CD4-positive, alpha-beta T cell treated with Interleukin-1 beta for 1 hour (primary cell): ENCODE measurements around the gene WFIKKN1.
A peak's percentile ranks its signal among the peaks of the same experiment; 100 is the strongest.

Experiments used
- DNase-seq, 2 donors: peaks; one replicate each; pipeline ENCODE4 v3.0.0-alpha.2; 2020 to 2022

Gene WFIKKN1

DNA sequence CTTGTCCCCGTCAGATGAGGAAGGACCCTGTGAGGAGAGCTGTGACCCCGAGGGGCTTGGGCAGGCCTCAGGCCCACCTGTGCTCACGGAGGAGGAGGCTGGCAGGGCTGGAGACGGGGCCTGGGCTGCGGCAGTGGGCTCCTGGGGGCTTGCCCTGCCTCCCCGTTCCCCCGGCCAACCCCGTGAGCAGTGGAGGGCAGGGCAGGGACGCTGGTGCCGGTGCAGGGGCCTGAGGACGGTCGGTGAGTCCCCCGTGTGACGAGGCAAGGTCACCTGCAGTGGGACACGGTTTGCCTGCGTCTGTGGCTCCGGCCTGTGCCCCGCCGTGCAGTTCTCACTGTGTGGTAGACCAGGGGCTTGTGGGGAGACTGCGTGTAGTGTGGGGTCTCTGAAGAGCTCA, 28.8 kb downstream of the WFIKKN1 start:
- no peak for DNase-seq

DNA sequence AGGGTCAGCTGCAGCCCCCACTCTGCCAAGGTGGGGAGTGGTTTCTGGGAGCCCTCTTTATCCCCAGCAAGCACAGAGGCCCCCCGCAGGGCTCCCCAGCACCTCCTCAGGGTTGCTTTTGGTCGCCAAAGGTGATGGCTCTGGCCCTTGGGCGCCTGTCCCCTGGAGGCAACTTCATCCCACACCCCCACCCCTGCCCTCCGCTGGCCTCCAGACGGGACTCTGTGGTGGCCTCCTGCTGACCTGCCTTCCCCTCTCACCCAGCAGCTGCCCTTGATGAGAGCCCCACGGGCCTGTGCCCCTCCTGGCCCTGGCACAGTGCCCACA, 29.3 kb downstream of the WFIKKN1 start:
- no peak for DNase-seq

DNA sequence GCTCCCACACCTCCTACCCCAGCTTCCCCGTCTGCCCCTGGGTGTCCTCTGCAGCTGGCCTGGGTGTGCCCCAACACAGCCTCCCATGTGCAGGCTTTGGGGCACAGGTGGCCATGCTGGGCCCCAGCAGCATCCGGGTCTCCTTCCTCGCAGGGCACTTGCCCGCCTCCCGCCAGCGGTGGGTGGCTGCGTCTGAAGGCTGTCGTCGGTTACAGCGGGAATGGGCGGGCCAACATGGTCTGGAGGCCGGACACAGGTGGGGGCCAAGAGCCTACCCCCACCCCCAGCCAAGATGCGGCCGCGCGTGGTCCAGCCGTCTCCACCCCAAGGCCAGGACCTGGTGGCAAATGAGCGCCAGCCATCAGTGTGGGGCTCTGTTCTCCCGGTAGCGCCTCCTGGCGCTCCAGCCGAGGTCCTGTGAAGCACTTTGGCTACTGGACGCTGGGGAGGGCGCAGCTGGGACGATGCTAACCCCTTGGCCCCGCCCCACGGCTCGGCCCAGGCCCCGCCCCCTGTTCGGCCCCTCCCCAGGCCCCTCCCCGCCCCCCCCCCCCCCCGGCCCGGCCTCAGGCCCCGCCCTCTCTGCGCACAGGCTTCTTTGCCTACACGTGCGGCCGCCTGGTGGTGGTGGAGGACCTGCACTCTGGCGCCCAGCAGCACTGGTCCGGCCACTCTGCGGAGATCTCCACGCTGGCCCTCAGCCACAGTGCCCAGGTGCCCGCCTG, 29.8 kb downstream of the WFIKKN1 start:
- peak; percentile 65 to 77 for DNase-seq

DNA sequence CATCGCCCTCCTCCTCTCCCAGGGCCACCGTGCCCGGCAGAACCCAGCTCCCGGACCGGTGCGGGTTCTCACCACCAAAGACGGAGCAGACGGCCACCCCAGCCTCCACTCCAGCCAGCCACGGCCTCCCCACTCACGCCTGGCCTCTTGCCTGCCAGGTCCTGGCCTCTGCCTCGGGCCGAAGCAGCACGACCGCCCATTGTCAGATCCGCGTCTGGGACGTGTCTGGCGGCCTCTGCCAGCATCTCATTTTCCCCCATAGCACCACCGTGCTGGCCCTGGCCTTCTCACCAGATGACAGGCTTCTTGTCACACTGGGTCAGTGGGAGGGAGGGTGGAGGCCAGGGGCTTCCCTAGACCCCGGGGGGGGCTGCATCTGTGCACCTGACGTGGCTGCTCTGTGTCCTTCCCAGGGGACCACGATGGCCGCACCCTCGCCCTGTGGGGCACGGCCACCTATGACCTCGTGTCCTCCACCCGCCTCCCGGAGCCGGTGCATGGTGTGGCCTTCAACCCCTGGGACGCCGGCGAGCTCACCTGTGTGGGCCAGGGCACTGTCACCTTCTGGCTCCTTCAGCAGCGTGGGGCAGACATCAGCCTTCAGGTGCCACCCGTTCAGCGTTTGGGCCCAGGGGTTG, 30.5 kb downstream of the WFIKKN1 start:
- DNase-seq = no peak

DNA sequence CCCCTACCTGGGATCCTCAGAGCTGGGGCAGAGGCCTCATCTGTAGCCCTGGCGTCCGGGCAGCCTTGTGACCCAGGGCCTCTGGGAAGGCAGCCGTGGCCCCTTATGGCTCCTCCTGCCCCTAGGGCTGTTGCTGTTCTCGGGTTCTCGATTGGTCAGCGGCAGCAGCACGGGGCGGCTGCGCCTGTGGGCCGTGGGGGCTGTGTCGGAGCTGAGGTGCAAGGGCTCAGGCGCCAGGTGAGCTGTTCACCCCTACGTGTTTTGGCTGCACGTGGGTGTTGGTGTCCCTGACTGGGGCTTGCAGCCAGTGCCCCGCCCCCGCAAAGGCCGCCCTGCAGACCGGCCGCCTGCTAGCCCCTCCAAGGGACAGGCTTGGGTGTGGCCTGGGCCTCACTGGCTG, 31.3 kb downstream of the WFIKKN1 start:
- no peak for DNase-seq

DNA sequence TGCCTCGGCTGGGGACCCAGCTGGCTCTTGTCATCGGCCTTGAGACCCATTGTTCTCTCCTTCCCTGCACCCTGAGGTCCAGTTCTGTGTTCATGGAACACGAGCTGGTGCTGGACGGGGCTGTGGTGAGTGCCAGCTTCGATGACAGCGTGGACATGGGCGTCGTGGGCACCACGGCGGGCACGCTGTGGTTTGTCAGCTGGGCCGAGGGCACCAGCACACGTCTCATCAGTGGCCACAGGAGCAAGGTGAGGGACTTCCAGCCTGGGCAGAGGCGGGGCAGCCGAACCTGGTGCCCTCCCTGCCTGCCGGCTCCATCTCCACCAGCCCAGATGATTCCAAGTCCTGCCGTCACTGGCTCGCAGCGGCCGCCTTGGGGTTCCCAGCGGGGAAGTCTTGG, 31.8 kb downstream of the WFIKKN1 start:
- no peak for DNase-seq

DNA sequence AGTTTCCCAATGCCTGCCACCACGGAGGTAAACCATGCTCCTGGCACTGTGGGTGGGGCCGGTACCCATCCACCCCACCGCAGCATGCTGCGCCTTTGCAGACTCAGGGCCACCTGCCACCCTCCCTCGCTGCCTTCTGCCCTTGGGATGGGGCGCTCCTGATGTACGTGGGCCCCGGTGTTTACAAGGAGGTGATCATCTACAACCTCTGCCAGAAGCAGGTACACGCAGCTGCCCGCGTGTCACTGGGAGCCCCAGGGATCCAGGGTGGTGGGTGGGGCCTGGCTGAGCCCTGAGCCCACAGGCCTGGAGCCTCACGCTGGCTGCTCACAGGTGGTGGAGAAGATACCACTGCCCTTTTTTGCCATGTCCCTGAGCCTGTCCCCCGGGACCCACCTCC, 35.8 kb downstream of the WFIKKN1 start:
- DNase-seq = no peak

DNA sequence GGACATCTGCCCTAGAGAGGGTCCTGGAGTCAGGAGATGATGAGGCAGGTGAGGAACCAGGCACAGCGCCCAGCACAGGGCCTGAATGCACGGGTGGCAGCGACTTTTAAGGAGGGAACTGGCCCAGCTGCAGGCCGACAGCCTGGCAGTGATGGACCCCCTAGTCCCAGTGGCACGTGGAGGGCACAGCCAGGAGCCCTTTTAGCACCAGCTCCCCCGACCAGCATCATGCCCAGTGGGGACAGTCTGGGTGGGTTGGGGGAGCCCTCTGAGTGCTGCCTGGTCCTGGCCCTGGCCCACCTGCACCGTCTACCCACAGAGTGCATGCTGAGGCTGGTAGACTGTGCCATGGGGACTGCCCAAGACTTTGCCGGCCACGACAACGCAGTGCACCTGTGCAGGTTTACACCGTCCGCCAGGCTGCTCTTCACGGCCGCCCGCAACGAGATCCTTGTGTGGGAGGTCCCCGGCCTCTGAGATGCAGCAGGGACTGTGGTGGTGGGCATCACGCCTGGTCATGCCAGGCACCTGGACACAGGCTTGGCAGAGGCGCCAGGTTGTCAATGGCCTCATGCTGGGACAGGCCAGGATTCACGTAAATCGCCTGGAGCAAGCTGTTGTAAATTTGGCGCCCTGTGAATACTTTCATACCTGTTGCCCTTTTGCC, 36.5 kb downstream of the WFIKKN1 start:
- DNase-seq = no peak

DNA sequence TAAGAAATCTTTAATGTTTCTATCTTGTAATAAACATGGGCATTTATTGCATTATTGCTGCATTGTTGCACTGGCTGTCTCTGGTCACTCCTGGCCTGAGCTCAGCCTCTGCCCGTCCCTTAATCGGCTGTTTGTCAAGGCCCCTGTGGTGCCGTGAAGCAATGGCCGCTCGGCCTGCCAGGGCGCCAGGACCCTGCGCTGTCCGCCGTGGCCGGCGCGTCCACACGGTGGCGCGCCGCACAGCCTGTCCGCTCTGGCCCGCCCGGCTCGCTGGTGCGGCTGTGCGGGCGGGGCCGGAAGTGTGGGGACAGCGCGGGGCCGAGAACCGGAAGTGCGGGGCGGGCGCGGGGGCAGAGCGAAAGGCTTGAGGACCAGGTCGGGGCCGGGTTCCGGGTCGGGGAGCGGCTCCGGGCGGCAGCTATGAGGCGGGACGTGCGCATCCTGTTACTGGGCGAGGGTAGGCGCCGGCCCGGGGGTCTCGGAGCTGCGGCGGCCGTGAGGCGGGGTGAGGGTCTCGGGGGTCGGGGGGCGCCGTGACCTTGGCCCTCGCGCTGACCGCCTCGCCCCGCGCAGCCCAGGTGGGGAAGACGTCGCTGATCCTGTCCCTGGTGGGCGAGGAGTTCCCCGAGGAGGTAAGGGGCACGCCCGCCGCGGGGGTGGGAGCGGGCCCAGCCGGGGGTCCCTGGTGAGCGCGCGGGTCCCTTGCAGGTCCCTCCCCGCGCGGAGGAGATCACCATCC, 37.2 kb downstream of the WFIKKN1 start, which contains the start of gene RHOT2:
TSS of gene RHOT2 (plus strand) at position 353 of the 739 bp plus-strand sequence. CDS start at position 421, 68 bp downstream.
- peak; percentile 93 to 94 for DNase-seq

DNA sequence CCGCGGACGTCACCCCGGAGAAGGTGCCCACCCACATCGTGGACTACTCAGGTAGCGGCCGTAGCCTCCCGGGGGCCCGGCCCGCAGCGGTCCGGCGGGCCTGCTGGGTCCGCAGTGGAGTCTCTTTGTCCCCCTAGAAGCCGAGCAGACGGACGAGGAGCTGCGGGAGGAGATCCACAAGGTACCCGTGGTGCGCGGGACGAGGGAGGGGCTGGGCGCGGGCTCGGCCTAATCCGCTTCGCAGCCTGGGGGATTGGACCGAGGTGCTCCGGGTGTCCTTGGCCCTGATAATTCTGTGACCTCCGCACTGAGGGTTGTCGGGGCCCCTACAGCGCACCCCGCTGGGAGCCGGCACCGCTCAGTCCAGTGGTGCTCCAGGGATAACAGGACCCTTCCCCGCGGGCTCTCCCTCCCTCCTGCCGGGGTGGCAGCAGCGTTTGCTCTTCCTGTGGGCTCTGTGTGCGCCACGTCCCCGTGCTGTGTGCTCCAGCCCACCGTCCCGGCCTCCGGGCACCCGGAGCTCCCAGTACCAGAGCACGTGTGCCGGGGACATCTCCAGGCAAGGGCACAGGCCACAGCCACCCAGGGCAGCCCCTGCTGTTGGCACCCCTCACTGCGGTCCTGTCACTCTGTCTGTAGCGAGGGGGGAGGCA, 37.9 kb downstream of the WFIKKN1 start:
- DNase-seq = no peak

DNA sequence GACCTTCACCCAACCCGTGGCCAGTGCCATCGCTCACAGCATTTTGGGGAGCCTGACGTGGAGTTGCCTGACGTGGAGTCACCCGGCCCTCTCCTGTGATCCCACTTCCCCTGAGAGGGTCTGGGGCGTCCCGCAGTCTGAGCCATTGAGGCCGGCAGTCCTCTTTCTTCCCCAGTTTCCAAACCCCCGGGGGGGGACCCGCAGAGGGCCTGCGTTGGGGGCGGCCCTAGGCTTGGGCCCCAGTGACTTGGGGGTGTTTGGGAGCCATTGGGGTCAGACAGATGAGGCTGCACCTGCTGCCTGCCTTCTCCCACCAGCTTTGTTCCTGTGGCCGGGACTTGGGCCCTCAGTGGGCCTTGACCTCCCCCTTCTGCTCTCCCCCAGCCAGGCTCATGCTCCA, 38.9 kb downstream of the WFIKKN1 start:
- DNase-seq = no peak

DNA sequence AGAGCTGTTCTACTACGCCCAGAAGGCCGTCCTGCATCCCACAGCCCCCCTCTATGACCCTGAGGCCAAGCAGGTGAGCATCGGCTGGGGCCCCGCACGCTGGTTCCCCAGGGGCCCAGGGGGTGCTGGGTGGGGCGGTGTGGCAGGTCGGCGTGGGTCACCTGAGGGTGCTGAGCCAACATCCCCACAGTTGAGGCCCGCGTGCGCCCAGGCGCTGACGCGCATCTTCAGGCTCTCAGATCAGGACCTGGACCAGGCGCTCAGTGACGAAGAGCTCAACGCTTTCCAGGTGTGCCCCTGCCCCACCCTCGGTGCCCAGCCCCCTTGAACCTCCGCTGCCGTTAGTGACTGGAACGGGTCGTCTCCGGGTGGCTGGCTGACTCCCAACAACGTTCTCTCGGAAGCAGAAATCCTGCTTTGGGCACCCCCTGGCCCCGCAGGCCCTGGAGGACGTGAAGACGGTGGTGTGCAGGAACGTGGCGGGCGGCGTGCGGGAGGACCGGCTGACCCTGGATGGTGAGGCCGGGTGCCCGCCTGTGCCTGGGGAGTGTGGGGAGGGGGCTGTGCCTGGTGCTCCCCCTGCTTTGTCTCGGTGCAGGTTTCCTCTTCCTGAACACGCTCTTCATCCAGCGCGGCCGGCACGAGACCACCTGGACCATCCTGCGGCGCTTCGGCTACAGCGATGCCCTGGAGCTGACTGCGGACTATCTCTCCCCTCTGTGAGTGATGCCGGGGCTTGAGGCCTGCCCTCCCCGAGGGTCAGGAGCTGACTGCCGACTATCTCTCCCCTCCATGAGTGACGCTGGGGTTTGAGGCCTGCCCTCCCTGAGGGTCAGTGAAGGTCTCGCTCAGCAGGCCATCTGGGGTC, 39.9 kb downstream of the WFIKKN1 start:
- no peak for DNase-seq

DNA sequence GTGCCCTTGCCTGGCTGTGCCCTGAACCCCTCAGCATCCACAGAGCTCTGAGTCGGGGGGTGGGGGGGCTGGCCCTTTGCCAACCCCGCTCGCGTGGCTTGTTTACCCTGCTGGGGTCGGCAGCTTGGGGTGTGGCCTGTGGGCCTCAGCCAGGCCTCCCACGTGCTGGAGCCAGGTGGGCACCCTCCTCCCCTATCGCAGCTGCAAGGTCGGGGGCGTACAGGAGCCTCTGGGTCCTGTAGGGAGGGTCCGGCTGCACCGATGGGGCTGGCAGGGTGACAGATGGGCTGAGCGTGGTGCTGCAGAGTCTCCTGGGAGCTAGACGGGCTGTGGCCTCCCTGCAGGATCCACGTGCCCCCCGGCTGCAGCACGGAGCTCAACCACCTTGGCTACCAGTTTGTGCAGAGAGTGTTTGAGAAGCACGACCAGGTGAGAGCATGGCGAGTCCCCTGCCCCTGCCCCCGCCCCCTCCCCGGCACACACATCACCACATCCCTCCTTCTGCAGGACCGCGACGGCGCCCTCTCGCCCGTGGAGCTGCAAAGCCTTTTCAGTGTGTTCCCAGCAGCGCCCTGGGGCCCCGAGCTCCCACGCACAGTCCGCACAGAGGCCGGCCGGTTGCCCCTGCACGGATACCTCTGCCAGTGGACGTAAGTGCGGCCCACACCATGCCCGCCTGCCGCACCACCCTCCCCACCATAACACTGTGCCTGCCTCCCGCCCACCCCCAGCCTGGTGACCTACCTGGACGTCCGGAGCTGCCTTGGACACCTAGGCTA, 40.8 kb downstream of the WFIKKN1 start:
- no peak for DNase-seq

DNA sequence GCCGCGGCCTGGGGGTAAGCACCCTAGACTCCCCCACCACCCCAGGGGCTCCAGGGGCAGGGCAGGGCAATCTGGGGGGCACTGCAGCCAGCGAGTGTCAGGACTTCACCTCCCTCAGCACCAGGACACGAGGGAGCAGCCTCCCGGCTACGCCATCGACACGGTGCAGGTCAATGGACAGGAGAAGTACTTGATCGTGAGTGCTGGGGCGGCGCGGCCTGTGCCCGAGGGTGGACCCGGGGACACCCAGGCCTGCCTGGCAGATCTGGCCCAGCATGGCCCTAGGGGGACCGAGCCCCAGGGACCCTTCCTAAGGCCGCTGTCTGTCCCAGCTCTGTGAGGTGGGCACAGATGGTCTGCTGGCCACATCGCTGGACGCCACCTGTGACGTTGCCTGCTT, 41.6 kb downstream of the WFIKKN1 start:
- no peak for DNase-seq

DNA sequence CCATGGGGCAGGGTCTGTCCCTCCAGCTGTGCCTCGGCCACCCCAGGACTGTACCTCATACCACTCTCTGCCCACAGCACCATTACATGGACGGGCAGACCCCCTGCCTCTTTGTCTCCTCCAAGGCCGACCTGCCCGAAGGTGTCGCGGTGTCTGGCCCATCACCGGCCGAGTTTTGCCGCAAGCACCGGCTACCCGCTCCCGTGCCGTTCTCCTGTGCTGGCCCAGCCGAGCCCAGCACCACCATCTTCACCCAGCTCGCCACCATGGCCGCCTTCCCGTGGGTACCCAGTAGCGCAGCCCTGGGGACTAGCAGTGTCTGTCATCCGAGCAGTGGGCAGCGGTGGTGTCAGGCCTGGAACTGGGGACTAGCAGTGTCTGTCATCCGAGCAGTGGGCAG, 42.1 kb downstream of the WFIKKN1 start:
- DNase-seq = no peak

DNA sequence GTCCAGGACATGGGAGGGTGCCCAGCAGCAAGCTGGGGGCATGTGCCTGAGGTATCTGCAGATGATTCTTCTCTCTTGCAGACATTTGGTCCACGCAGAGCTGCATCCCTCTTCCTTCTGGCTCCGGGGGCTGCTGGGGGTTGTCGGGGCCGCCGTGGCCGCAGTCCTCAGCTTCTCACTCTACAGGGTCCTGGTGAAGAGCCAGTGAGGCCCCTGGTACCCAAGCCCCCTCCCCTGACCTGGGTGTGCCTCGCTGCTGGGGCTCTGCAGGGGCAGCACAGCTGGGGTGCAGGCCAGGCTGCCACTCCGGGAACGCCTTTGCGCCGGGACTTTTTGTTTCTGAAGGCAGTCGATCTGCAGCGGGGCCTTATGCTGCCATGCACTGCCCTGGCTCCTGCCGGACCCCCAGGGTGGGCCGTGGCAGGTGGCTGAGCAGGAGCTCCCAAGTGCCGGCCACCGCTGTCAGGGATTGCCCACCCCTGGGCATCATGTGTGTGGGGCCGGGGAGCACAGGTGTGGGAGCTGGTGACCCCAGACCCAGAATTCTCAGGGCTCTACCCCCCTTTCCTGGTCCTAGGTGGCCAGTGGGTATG, 42.7 kb downstream of the WFIKKN1 start:
- DNase-seq = no peak

DNA sequence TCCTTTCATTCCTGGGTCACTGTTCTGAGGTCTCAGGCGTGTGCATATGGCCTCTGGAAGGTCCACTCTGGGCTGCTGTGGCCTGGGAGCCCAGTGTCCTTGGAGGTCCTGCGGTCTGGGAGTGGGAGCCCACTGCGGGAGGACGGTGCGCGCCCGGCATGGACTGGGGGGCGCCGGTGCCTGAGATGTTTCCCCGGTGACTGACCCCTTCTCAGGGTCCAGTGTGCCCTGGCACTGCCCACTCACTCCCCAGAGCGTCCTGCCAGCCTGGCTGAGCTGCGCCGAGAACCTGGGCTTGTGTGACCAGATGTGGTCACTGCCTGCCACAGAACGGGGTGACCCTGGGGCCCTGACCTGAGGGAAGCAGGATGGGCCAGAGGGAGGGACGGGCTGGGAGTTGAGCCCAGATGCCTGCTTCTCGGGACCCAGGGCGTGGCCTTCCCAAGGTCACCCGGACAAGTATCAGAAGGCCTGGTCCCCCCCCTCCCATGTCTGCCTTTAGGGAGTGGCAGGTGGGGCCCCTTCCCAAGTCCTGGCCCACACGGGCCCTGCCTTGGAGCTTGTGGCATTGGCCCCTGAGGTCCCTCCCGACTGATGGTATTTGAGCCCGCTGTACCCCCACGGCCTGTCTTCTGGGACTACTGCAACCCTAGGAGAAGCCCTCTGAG, 43.6 kb downstream of the WFIKKN1 start:
- DNase-seq = no peak

DNA sequence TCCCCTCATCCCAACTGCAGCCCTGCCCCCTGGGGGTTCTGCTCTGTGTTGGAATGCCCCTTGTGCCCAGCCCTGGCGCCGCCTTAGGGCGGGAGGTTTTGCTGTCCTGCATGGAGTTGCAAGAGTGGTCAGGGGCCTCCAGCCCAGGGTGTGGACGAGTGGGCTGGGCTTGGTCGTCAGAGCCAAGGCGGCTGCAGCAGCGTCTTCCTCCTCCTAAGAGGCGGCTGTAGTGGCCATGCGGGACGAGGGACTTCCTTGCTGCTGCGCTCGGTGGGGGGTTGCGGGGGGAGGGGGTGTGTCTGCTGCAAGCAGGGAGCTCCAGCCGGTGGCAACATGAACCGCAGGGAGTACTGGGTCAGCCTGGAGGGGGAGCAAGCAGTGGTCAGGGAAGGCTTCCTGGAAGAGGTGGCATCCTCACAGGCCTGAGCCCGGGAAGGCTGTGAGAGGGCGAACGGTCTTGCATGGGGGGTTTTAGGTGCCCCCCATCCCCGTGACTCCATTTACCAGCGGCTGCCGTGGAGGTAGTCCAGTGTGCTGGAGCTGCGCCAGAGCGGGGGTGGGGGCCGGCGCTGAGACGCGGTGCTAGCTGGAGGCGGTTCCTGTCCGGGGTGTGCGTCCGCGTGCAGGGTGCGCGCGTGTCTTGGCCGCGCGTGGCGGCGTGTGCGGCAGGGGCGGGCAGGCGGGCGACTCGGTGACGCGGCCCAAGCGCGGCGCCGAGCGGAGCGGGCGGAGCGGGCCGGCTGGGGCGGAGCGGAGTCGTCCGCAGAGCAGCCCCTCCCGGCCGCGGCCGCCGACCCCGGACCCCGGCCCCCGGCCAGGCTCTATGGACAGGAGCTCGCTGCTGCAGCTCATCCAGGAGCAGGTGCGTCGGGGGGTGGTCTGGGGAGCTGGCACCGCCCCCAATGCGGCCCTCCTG, 44.4 kb downstream of the WFIKKN1 start, which contains the start of gene RHBDL1:
TSS of gene RHBDL1 (plus strand) at position 704 of the 916 bp plus-strand sequence. CDS start at position 824, 120 bp downstream.
- no peak for DNase-seq
